ENCODE measurements around the gene KRTAP12-4.
"Not testable (repeated sequence)": the region's sequence is repeated elsewhere in the genome, so short reads cannot be mapped to it uniquely, and the experiment has no call there.

DNA sequence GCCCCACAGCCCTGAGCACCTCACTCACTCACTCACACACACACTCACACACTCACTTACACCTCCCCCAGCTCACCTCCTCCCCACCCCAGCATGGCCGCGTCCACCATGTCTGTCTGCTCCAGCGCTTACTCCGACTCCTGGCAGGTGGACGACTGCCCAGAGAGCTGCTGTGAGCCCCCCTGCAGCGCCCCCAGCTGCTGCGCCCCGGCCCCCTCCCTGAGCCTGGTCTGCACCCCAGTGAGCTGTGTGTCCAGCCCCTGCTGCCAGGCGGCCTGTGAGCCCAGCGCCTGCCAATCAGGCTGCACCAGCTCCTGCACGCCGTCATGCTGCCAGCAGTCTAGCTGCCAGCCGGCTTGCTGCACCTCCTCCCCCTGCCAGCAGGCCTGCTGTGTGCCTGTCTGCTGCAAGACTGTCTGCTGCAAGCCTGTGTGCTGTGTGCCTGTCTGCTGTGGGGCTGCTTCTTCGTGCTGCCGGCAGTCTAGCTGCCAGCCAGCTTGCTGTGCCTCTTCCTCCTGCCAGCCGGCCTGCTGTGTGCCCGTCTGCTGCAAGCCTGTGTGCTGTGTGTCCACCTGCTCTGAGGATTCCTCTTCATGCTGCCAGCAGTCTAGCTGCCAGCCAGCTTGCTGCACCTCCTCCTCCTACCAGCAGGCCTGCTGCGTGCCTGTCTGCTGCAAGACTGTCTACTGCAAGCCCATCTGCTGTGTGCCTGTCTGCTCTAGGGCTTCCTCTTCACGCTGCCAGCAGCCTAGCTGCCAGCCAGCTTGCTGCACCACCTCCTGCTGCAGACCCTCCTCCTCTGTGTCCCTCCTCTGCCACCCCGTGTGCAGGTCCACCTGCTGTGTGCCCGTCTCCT lies 7.9 kb downstream of the KRTAP12-4 start, which contains the start of gene KRTAP10-11:
- not testable (repeated sequence) for TF ChIP-seq POLR2A (IDR thresholded peaks at IDR 0.05)
- TF ChIP-seq, protein P1, sequence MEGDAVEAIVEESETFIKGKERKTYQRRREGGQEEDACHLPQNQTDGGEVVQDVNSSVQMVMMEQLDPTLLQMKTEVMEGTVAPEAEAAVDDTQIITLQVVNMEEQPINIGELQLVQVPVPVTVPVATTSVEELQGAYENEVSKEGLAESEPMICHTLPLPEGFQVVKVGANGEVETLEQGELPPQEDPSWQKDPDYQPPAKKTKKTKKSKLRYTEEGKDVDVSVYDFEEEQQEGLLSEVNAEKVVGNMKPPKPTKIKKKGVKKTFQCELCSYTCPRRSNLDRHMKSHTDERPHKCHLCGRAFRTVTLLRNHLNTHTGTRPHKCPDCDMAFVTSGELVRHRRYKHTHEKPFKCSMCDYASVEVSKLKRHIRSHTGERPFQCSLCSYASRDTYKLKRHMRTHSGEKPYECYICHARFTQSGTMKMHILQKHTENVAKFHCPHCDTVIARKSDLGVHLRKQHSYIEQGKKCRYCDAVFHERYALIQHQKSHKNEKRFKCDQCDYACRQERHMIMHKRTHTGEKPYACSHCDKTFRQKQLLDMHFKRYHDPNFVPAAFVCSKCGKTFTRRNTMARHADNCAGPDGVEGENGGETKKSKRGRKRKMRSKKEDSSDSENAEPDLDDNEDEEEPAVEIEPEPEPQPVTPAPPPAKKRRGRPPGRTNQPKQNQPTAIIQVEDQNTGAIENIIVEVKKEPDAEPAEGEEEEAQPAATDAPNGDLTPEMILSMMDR (IDR thresholded peaks at IDR 0.05), result not testable (repeated sequence)
